AG09319 (cell line): Measurements from ENCODE around the gene GULP1.

Experiments
- DNase-seq: peaks from one replicate; pipeline ENCODE4 v3.0.0-alpha.2; 2010; ENCODE audit warnings: low read depth; ENCODE audit errors: extremely low read depth
- CTCF ChIP-seq: IDR thresholded peaks from 2 replicates; pipeline ENCODE4 v1.5.1; 2011; ENCODE audit warnings: low read depth, mild to moderate bottlenecking, inconsistent platforms, low read length, moderate library complexity

GULP1 gene

GRCh38 chr2:188495969-188496431 lies 204.3 kb downstream of the GULP1 start:
- peak; percentile 23 for DNase-seq
- no peak for TF ChIP-seq CTCF

GRCh38 chr2:188497726-188498125 lies 206.1 kb downstream of the GULP1 start:
- TF ChIP-seq CTCF = no peak
- no peak for DNase-seq

- no peak for DNase-seq
- no peak for TF ChIP-seq CTCF
Observed at GRCh38 chr2:188503975-188504374, 212.3 kb downstream of the GULP1 start.

- DNase-seq = no peak
- no peak for TF ChIP-seq CTCF
Observed at GRCh38 chr2:188506843-188507242, 215.2 kb downstream of the GULP1 start.

- no peak for TF ChIP-seq CTCF
Observed at GRCh38 chr2:188511346-188511745, 219.7 kb downstream of the GULP1 start.

GRCh38 chr2:188512456-188512855 lies 220.8 kb downstream of the GULP1 start:
- peak; percentile 44 for DNase-seq
- TF ChIP-seq CTCF = peak; percentile 56

More at GRCh38 chr2:188511346-188511745, 219.7 kb downstream of the GULP1 start:
- DNase-seq = no peak

- no peak for TF ChIP-seq CTCF
- DNase-seq = no peak
Observed at GRCh38 chr2:188515918-188516317, 224.2 kb downstream of the GULP1 start.
